ENCODE data around the gene CDK12.

GRCh38 chr17:39517224-39517623 is 55.9 kb downstream of the CDK12 start:
- no peak for TF ChIP-seq CTCF (IDR thresholded peaks at IDR 0.05)
- no peak for TF ChIP-seq POLR2A (IDR thresholded peaks at IDR 0.05)
